Measurements from ENCODE around the gene COL23A1. TPM values are rescaled to one million over a fixed set of nuclear protein-coding genes. Genes with fewer than 3 reads are reported as not detected.

COL23A1 gene
- total and polyA plus RNA-seq, 4 donors: 0.76 to 4.4 (median 1.3) TPM

DNA sequence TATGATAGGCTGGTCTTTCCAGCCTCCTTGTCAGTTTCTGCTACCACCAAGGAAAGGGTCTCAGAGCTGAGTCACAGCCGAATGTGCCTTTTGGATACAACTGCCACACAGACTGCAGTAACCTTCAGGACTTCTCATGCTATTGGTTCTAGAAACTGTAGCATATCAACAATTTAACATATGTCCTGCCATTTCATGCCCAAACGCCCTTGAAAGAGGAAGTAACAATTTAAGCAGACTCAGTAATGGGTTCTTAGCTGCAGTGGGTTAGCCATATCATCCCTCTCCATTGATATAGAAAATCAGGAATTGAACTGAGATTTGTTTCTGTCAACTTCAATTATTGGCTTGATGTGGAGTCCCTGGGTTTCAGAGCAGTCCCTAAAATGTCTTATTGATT, 40.8 kb upstream of the COL23A1 start:
- Histone ChIP-seq H3K27me3 (ENCODE audit: control insufficient read depth in 3 of 3, insufficient read depth in 3 of 3, low read length in 2 of 3) (no peaks in the 10 kb centered on the region), H3K9ac (ENCODE audit: insufficient read depth in 1 of 2, low read length in 2 of 2) (no peak overlapping the region), H3K27ac (ENCODE audit: low read depth in 1 of 2, low read length in 1 of 2) (no peak overlapping the region), H3K4me3 (no peak overlapping the region), H3K9me3 (ENCODE audit: control insufficient read depth in 4 of 4, insufficient read depth in 3 of 4, low read length in 3 of 4) (no peaks in the 10 kb centered on the region), H3K36me3 (ENCODE audit: control insufficient read depth in 4 of 4, insufficient read depth in 4 of 4, low read length in 4 of 4) (peaks cover 0 to 8% (median 0%) of the 10 kb centered on the region in 4 donors), H3K4me1 (ENCODE audit: control insufficient read depth in 5 of 5, insufficient read depth in 5 of 5, low read length in 5 of 5) (no peaks in the 10 kb centered on the region)
- TF ChIP-seq, protein P1, sequence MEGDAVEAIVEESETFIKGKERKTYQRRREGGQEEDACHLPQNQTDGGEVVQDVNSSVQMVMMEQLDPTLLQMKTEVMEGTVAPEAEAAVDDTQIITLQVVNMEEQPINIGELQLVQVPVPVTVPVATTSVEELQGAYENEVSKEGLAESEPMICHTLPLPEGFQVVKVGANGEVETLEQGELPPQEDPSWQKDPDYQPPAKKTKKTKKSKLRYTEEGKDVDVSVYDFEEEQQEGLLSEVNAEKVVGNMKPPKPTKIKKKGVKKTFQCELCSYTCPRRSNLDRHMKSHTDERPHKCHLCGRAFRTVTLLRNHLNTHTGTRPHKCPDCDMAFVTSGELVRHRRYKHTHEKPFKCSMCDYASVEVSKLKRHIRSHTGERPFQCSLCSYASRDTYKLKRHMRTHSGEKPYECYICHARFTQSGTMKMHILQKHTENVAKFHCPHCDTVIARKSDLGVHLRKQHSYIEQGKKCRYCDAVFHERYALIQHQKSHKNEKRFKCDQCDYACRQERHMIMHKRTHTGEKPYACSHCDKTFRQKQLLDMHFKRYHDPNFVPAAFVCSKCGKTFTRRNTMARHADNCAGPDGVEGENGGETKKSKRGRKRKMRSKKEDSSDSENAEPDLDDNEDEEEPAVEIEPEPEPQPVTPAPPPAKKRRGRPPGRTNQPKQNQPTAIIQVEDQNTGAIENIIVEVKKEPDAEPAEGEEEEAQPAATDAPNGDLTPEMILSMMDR (IDR thresholded peaks at IDR 0.05; ENCODE audit: control extremely low read depth, extremely low read depth): no peak
- ATAC-seq (ENCODE audit: insufficient read depth, low FRiP score) (no peak), DNase-seq (no peak)
- WGBS, 2 donors: 44 to 51% methylated on average over 2 of the region's 2 CpGs

DNA sequence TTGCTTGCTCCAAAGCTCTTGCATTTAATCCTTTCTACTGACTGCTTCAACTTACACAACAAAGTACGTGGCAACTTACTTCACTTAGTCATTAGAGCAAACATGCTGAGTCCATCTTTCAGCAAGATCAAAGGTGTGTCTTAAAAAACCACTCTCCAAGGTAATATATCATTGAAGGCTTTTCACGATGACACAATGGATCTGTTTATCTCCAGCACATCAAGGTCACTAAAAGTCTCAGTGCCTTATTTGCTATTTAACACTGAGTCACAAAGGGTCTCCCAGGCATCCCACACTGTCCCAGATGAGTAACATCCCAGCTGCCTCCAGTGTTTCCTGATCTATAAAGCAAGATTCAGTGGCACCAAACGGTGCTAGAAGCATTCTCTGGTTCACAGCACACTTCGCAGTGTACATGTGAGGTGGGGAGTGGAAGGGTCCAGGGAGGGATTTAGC, 40.3 kb upstream of the COL23A1 start:
- no peak overlapping the region for H3K4me3 ChIP-seq
- DNase-seq (no peak), ATAC-seq (ENCODE audit: insufficient read depth, low FRiP score) (no peak)
- H3K9me3 ChIP-seq (ENCODE audit: control insufficient read depth in 4 of 4, insufficient read depth in 3 of 4, low read length in 3 of 4): no peaks in the 10 kb centered on the region
- no peak overlapping the region for H3K27ac ChIP-seq (ENCODE audit: low read depth in 1 of 2, low read length in 1 of 2)
- H3K27me3 ChIP-seq (ENCODE audit: control insufficient read depth in 3 of 3, insufficient read depth in 3 of 3, low read length in 2 of 3): no peaks in the 10 kb centered on the region
- TF ChIP-seq, protein P1 (IDR thresholded peaks at IDR 0.05; ENCODE audit: control extremely low read depth, extremely low read depth): no peak
- H3K4me1 ChIP-seq (ENCODE audit: control insufficient read depth in 5 of 5, insufficient read depth in 5 of 5, low read length in 5 of 5): no peaks in the 10 kb centered on the region
- H3K36me3 ChIP-seq (ENCODE audit: control insufficient read depth in 4 of 4, insufficient read depth in 4 of 4, low read length in 4 of 4): peaks cover 0 to 8% (median 0%) of the 10 kb centered on the region in 4 donors
- 46 to 60% methylated on average over 4 of the region's 4 CpGs for WGBS, 2 donors
- no peak overlapping the region for H3K9ac ChIP-seq (ENCODE audit: insufficient read depth in 1 of 2, low read length in 2 of 2)

DNA sequence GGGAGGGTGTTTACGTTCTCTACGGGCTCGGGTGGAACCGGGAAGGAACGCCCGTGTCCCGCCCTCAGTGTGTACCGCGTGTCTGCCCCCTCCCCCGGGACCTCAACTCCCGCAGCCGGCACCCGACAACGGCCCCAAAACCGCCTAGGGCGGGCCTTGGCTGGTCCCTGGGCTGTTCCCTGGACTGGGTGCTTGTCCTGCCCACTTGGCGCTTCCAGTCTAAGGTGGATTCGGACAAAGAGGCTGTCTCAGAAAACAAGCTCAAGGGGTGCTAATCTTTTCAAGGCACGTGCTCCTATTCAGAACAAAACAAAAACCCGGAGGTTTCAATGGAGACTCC, 37.0 kb upstream of the COL23A1 start:
- no peak for DNase-seq
- Histone ChIP-seq H3K9ac (ENCODE audit: insufficient read depth in 1 of 2, low read length in 2 of 2) (no peak overlapping the region), H3K27me3 (ENCODE audit: control insufficient read depth in 3 of 3, insufficient read depth in 3 of 3, low read length in 2 of 3) (no peaks in the 10 kb centered on the region), H3K4me1 (ENCODE audit: control insufficient read depth in 5 of 5, insufficient read depth in 5 of 5, low read length in 5 of 5) (peaks cover 0 to 21% (median 10%) of the 10 kb centered on the region in 5 donors), H3K36me3 (ENCODE audit: control insufficient read depth in 4 of 4, insufficient read depth in 4 of 4, low read length in 4 of 4) (peaks cover 0 to 13% (median 7%) of the 10 kb centered on the region in 4 donors), H3K4me3 (peak overlapping the region; percentile 30), H3K27ac (ENCODE audit: low read depth in 1 of 2, low read length in 1 of 2) (peak overlapping the region; percentile 63 to 85), H3K9me3 (ENCODE audit: control insufficient read depth in 4 of 4, insufficient read depth in 3 of 4, low read length in 3 of 4) (no peaks in the 10 kb centered on the region)
- ATAC-seq (ENCODE audit: insufficient read depth, low FRiP score): no peak
- TF ChIP-seq, protein P1 (IDR thresholded peaks at IDR 0.05; ENCODE audit: control extremely low read depth, extremely low read depth): no peak
- 7 to 24% methylated on average over 7 to 20 of the region's 20 CpGs for WGBS, 2 donors
